AG09309 (cell line): ENCODE measurements around the gene NCOA7.

Experiments used
- DNase-seq: peaks from one replicate; pipeline ENCODE4 v3.0.0-alpha.2; 2010; ENCODE audit warnings: low read depth
- H3K4me3 ChIP-seq: 2 replicates; pipeline ENCODE4 v1.5.1; 2011; ENCODE audit warnings: mild to moderate bottlenecking, low read depth, low read length, moderate library complexity; ENCODE audit not compliant: control insufficient read depth
- TF ChIP-seq, protein P1 (sequence below): IDR thresholded peaks from 2 replicates; pipeline ENCODE4 v1.5.1; 2011; ENCODE audit warnings: mild to moderate bottlenecking, low read depth, low read length, inconsistent platforms; ENCODE audit not compliant: insufficient read depth, control insufficient read depth; ENCODE audit errors: missing control alignments

The NCOA7 gene

DNA sequence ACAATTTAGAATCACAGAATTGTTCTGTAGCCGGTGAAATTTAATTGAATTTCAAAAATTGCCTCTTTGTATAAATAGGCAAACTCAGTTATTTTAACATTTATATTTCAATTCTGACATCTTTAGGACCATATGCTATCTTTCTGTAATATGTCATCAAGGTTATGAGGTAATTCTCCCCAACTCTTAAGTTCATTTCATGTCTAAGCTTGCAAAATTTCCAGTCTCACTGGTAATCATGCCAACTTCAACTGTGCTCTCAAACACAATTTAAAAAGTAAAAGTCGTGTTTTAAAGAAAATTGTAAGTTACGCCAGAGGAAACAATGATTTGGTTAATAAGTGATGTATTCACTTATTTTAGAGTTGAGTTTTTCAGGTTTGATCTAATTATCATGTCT, 1.4 kb downstream of the NCOA7 start:
- peak overlapping the region; percentile 88; the same call in 1 of the 2 replicates for H3K4me3 ChIP-seq
- no peak for DNase-seq

DNA sequence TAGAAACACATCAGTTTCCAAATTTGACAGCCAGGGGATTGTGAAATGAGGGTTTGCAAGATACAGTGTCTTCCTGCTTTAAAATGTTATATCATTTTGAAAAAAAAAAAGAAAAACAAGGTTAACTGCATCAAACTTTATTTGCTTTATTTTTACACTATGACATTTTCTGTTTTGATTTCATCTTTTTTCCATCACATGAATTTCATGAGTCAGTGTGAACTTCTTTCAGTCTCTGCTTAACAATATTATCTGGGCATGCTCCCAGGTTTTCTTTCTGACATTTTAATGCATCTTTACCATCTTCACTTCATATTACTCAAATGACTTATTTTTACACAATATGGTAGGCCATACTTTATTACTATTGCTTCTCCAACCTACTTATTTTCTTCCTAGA, 1.9 kb downstream of the NCOA7 start:
- H3K4me3 ChIP-seq, result no peak overlapping the region
- DNase-seq, result no peak
- TF ChIP-seq, protein P1, sequence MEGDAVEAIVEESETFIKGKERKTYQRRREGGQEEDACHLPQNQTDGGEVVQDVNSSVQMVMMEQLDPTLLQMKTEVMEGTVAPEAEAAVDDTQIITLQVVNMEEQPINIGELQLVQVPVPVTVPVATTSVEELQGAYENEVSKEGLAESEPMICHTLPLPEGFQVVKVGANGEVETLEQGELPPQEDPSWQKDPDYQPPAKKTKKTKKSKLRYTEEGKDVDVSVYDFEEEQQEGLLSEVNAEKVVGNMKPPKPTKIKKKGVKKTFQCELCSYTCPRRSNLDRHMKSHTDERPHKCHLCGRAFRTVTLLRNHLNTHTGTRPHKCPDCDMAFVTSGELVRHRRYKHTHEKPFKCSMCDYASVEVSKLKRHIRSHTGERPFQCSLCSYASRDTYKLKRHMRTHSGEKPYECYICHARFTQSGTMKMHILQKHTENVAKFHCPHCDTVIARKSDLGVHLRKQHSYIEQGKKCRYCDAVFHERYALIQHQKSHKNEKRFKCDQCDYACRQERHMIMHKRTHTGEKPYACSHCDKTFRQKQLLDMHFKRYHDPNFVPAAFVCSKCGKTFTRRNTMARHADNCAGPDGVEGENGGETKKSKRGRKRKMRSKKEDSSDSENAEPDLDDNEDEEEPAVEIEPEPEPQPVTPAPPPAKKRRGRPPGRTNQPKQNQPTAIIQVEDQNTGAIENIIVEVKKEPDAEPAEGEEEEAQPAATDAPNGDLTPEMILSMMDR, result no peak

More for the DNA sequence above, 1.4 kb downstream of the NCOA7 start:
- TF ChIP-seq, protein P1, result no peak

DNA sequence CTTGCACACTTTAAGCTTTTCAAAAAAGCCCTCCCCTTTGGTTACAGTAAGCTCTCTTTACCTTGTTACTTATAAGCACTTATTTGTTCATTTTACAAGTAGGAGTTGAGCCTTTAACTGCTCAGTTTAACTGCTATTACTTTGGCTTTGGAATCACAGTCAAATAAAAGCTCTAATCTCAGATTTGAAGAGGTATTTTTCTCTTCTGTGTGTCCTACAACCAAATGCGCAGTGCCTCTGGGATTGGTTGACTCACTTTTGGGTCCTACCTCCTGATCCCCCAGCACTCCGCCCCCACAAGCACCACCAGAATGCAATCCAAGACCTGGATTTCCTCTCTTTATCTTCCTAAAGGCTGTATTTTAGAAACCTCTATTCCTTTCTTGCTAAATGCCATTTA, 2.5 kb downstream of the NCOA7 start:
- TF ChIP-seq, protein P1, result no peak
- H3K4me3 ChIP-seq, result no peak overlapping the region
- no peak for DNase-seq

DNA sequence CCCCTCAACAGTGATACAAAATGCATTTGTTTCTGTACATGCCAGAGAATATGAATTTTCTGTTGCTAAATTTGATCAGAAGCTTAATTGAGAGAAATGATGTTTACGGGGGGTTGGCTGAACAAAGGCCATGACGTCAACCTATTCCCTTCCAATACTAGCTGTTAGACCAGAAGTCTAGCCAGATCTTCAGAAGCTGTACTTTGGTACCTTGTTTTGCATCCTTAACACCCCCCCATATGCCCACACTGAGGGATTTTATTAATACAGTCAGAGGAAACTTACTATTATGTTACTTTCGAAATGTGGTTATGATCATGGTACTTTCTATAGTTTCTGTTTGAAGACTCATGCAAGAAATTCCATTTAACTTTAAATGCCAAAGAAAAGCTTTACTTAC, 3.1 kb downstream of the NCOA7 start:
- no peak overlapping the region for H3K4me3 ChIP-seq
- TF ChIP-seq, protein P1, result no peak
- no peak for DNase-seq

DNA sequence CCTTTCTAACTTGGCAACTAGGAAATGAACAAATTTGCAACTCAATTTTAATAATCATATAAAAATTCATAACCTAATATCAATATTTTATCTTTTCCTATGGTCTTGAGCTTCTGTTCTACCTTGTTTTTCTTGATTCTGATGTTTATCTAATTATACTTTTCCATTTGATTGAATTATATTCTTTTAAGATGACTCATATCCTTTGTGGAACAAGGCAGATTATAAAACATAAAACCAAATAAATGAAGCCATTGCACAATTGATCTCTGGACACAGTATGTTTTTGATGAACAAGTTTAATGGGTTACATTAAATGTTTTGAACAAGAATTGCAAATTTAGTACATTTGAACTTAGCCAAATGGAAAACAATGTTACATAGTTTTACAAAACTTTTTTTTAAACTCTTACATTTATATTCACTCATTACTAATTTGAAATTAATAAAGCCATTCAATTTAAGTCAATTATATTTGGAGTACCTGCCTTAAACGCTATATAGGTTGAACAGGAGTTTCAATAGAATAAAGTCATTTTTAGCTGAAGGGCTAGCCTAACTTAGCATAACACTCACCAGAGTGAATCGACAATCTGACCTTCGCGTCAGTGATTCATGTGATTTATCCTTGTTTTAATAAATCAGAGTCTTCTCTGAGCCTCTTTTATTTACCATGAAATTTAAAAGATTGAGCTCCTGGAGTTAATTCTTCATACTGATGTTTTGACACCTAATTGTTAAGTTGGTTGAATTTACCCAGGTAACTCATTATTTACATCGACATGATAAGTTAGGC, 3.8 kb downstream of the NCOA7 start:
- no peak for DNase-seq
- H3K4me3 ChIP-seq, result no peak overlapping the region
- TF ChIP-seq, protein P1, result no peak

DNA sequence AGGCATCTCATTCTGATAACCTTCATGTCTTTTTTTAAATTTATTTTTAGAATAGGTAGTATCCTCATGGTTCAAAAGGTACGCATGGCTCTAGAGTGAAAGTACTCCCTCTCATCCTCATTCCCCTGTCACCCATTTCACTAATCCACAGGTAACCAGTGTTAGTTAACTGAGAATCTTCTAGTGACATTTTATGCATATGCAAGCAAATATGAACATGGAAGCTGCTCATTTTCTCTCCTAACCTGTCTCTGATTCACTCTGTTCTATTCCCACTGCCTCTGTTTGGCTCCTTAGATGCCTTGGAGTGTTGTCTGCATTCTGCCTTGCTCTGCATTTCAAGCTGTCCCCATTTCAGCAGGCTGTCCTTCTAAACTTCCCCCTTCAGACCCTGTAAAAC, 4.5 kb downstream of the NCOA7 start:
- TF ChIP-seq, protein P1, result no peak
- no peak overlapping the region for H3K4me3 ChIP-seq

More for the DNA sequence above, 4.5 kb downstream of the NCOA7 start:
- no peak for DNase-seq
